Kidney glomerular epithelial cell (primary cell): ENCODE results near the gene ZNF219.

Source experiments
- DNase-seq: peaks from one replicate; lab custom pipeline; 2025; lab: John Stamatoyannopoulos, UW

Gene ZNF219

GRCh38 chr14:21069388-21070082, 28.9 kb downstream of the ZNF219 start:
- no peak for DNase-seq

- peak; percentile 56 for DNase-seq
Observed at GRCh38 chr14:21068521-21069387, 29.7 kb downstream of the ZNF219 start.

GRCh38 chr14:21066882-21067502, 31.5 kb downstream of the ZNF219 start:
- no peak for DNase-seq

GRCh38 chr14:21063479-21063878, 35.0 kb downstream of the ZNF219 start:
- peak; percentile 93 for DNase-seq

- no peak for DNase-seq
Observed at GRCh38 chr14:21061347-21061668, 37.1 kb downstream of the ZNF219 start.

GRCh38 chr14:21060614-21061346, 37.7 kb downstream of the ZNF219 start:
- no peak for DNase-seq

- DNase-seq: peak; percentile 26
Observed at GRCh38 chr14:21059842-21060613, 38.4 kb downstream of the ZNF219 start.

- DNase-seq: no peak
Observed at GRCh38 chr14:21058903-21059302, 39.6 kb downstream of the ZNF219 start.

GRCh38 chr14:21057803-21058675, 40.4 kb downstream of the ZNF219 start, which contains the start of gene RNASE8:
RNASE8 (plus strand) TSS chr14:21057822; CDS start chr14:21057893, 71 bp downstream.
- DNase-seq: peak; percentile 20

GRCh38 chr14:21056520-21057163, 41.8 kb downstream of the ZNF219 start:
- DNase-seq: no peak

GRCh38 chr14:21055432-21056117, 42.9 kb downstream of the ZNF219 start:
- DNase-seq: no peak

GRCh38 chr14:21054768-21055145, 43.7 kb downstream of the ZNF219 start:
- no peak for DNase-seq

GRCh38 chr14:21054123-21054767, 44.2 kb downstream of the ZNF219 start:
- DNase-seq: no peak

GRCh38 chr14:21053184-21054122, 45.0 kb downstream of the ZNF219 start:
- no peak for DNase-seq

- DNase-seq: no peak
Observed at GRCh38 chr14:21050597-21050996, 47.9 kb downstream of the ZNF219 start.

- no peak for DNase-seq
Observed at GRCh38 chr14:21049271-21049673, 49.2 kb downstream of the ZNF219 start.

GRCh38 chr14:21048638-21049037, 49.8 kb downstream of the ZNF219 start:
- no peak for DNase-seq

GRCh38 chr14:21047378-21047781, 51.1 kb downstream of the ZNF219 start:
- DNase-seq: no peak
